K562 (cell line): ENCODE results near the gene GYS1. TPM values are rescaled to one million over a fixed set of nuclear protein-coding genes. Genes with fewer than 3 reads are reported as not detected.
"Not testable (repeated sequence)": the region's sequence is repeated elsewhere in the genome, so short reads cannot be mapped to it uniquely, and the experiment has no call there.

Experiments
- ATAC-seq: fragments of 200-7000 bp; cut with Tn5 transposase; 3 replicates; pipeline ENCODE4 v1.9.1; 2020; ENCODE audit warnings: moderate library complexity
- BruUV-seq: library from RNA; stranded (reverse); fragments of 400-500 nt; replicated peaks from 2 replicates; lab custom pipeline; 2021; lab: Mats Ljungman, UMichigan
- CTCF ChIA-PET: fragments of 300-600 bp; formaldehyde crosslinking; extraction: SDS; loops from one replicate; lab custom pipeline; 2021; ENCODE audit warnings: low intra/inter-chr PET ratio; lab: Yijun Ruan, JAX
- POLR2A ChIA-PET: fragments of 300-600, 350-650 bp; sonication (Branson Sonifier 250); formaldehyde crosslinking; extraction: SDS; loops from one replicate; lab custom pipeline; 2021; ENCODE audit warnings: antibody characterized with exemption, inconsistent platforms; lab: Yijun Ruan, JAX
- DNase-seq, 4 experiments: peaks; one replicate each; pipeline versions ENCODE4 v3.0.0 to v3.0.0-alpha.2; 2011 to 2018; ENCODE audit warnings: low spot score in 3 of 4, mixed read lengths in 3 of 4; ENCODE audit errors: extremely low read depth in 1 of 4
- FAIRE-seq: peaks from 2 replicates; lab custom pipeline; 2011; peaks lifted over from hg19 to GRCh38; lab: Jason Lieb, UNC
- H2AFZ ChIP-seq: 2 replicates; pipeline ENCODE4 v1.6.0; 2011; ENCODE audit warnings: low read depth, low read length, control low read depth, inconsistent platforms
- H3K27ac ChIP-seq: fragments of 200-600 bp; 3 replicates; pipeline ENCODE4 v1.8.0; 2011; ENCODE audit warnings: low read depth, mild to moderate bottlenecking, control low read depth, inconsistent platforms, low read length, moderate library complexity, mixed read lengths; ENCODE audit errors: extremely low read depth
- H3K27me3 ChIP-seq, 2 experiments: fragments of 300-600 bp in 1 of 2; 2 replicates in 1 of 2; 3 replicates in 1 of 2; pipeline versions ENCODE4 v1.6.0 to v1.8.0; 2011; ENCODE audit warnings: inconsistent platforms in 2 of 2, low read length in 2 of 2, mild to moderate bottlenecking in 1 of 2, mixed read lengths in 1 of 2, moderate library complexity in 1 of 2; ENCODE audit not compliant: control insufficient read depth in 2 of 2, insufficient read depth in 2 of 2
- H3K36me3 ChIP-seq: fragments of 300-600 bp; 3 replicates; pipeline ENCODE4 v1.8.0; 2011; ENCODE audit warnings: mild to moderate bottlenecking, low read length, inconsistent platforms; ENCODE audit not compliant: control insufficient read depth, insufficient read depth
- H3K4me1 ChIP-seq, 2 experiments: fragments of 200-600 bp in 1 of 2; replicated peaks in 1 of 2; 2 replicates in 1 of 2; 3 replicates in 1 of 2; pipeline versions ENCODE4 v1.5.1 to v1.8.0; 2011; ENCODE audit warnings: inconsistent platforms in 2 of 2, low read length in 2 of 2, mild to moderate bottlenecking in 1 of 2, mixed read lengths in 1 of 2, moderate library complexity in 1 of 2; ENCODE audit not compliant: control insufficient read depth in 2 of 2, insufficient read depth in 2 of 2
- H3K4me2 ChIP-seq: 2 replicates; pipeline ENCODE4 v1.6.1; 2011; ENCODE audit warnings: low read length, control low read depth, inconsistent platforms, mixed read lengths; ENCODE audit not compliant: insufficient read depth
- H3K4me3 ChIP-seq: fragments of 200-600 bp; sonication (generic), shearing (Covaris generic); 2 replicates; pipeline ENCODE4 v1.5.1; 2016; ENCODE audit warnings: control low read depth, inconsistent platforms
- H3K79me2 ChIP-seq: fragments of 200-600 bp; 3 replicates; pipeline ENCODE4 v1.8.0; 2011; ENCODE audit warnings: low read length, inconsistent platforms; ENCODE audit not compliant: control insufficient read depth, insufficient read depth
- H3K9ac ChIP-seq, 2 experiments: 2 replicates each; pipeline versions ENCODE4 v1.6.0 to v1.6.1; 2011; ENCODE audit warnings: low read depth in 2 of 2, low read length in 2 of 2, control low read depth in 1 of 2, inconsistent platforms in 1 of 2, mild to moderate bottlenecking in 1 of 2, mixed read lengths in 1 of 2; ENCODE audit not compliant: insufficient read depth in 1 of 2
- H3K9me1 ChIP-seq: one replicate; pipeline ENCODE4 v1.6.0; 2011; ENCODE audit warnings: inconsistent platforms, mild to moderate bottlenecking, low read length, moderate library complexity; ENCODE audit not compliant: control insufficient read depth, insufficient read depth
- H3K9me3 ChIP-seq: replicated peaks from 2 replicates; pipeline ENCODE4 v1.5.1; 2011; ENCODE audit warnings: low read depth, low read length, inconsistent platforms; ENCODE audit not compliant: control insufficient read depth, insufficient read depth
- H4K20me1 ChIP-seq: replicated peaks from 2 replicates; pipeline ENCODE4 v1.6.1; 2011; ENCODE audit warnings: low read length, inconsistent platforms, mixed read lengths; ENCODE audit not compliant: control insufficient read depth, insufficient read depth
- WGBS: fragments of 100-300 bp; shearing (Covaris generic); methylation state at CpG from one replicate; pipeline ENCODE4 v1.1.6; 2016; ENCODE audit warnings: low coverage, mixed read lengths; ENCODE audit not compliant: insufficient coverage; ENCODE audit errors: missing lambda C conversion rate; 5-methylcytosine and 5-hydroxymethylcytosine counted together
- in situ Hi-C: fragments of 300-500 bp; cut with MboI; formaldehyde crosslinking; loops from 4 replicates; pipeline ENCODE4 v1.15.0; 2018; ENCODE audit warnings: inconsistent platforms, mixed read lengths
- intact Hi-C: fragments of 100-400 bp; cut with micrococcal nuclease; formaldehyde crosslinking; loops from 2 replicates; pipeline ENCODE4 v1.14.2; 2022
- polyA plus RNA-seq, 8 experiments: library from polyadenylated mRNA; depleted of rRNA in 4 of 8; stranded (reverse) in 5 of 8; unstranded in 3 of 8; fragments of >200 nt; fragmentation: Nextera tagmentation in 2 of 8; fragmentation: Illumina TruSeq in 1 of 8; extraction: Ambion mirVana in 2 of 8; extraction: Trizol in 1 of 8; gene quantifications; 2 replicates each; pipeline versions ENCODE4 v1.2.1 to v1.2.3, GENCODE V29; 2011 to 2014; ENCODE audit warnings: inconsistent platforms in 1 of 8, missing spikeins in 1 of 8
- total RNA-seq, 7 experiments: library from RNA; depleted of rRNA in 6 of 7; stranded (reverse); fragments of >200 nt in 6 of 7; fragmentation: Illumina TruSeq in 2 of 7; extraction: Trizol in 2 of 7; gene quantifications; 2 replicates each; pipeline versions ENCODE4 v1.2.1 to v1.2.3, GENCODE V29; 2011 to 2021; ENCODE audit warnings: low replicate concordance in 1 of 7

The GYS1 gene
- total and polyA plus RNA-seq, 9 of the 15 experiments (the other 6 are each of a cell fraction or from before 2014, with no cell fraction given) = 1.9 to 31.1 (median 15.2) TPM

- intact Hi-C loops, H3K9ac ChIP-seq, POLR2A ChIA-PET, BruUV-seq, CTCF ChIA-PET, H3K9me3 ChIP-seq, H3K36me3 ChIP-seq, H3K27me3 ChIP-seq, H3K27ac ChIP-seq, H3K79me2 ChIP-seq, ATAC-seq, H3K4me3 ChIP-seq, H3K4me2 ChIP-seq, DNase-seq, FAIRE-seq, H4K20me1 ChIP-seq, H2AFZ ChIP-seq, H3K9me1 ChIP-seq, in situ Hi-C loops: not testable (repeated sequence)
- WGBS = 34% methylated on average over 7 of the region's 23 CpGs
- H3K4me1 ChIP-seq = peaks cover 6 to 11% of the 10 kb centered on the region in 2 experiments; a peak in 4 of 5 replicates
Observed at GRCh38 chr19:49025599-49025998, 32.5 kb upstream of the GYS1 start.

GRCh38 chr19:49025088-49025487 is 32.0 kb upstream of the GYS1 start:
- H3K4me3 ChIP-seq, H3K36me3 ChIP-seq, H3K9ac ChIP-seq, in situ Hi-C loops, H3K9me3 ChIP-seq, H4K20me1 ChIP-seq, H3K79me2 ChIP-seq, CTCF ChIA-PET, BruUV-seq, H3K4me2 ChIP-seq, DNase-seq, H3K9me1 ChIP-seq, FAIRE-seq, ATAC-seq, H3K27ac ChIP-seq, intact Hi-C loops, H3K27me3 ChIP-seq, POLR2A ChIA-PET, H2AFZ ChIP-seq: not testable (repeated sequence)
- WGBS = 0% methylated on average over 2 of the region's 6 CpGs
- H3K4me1 ChIP-seq = peaks cover 6 to 16% of the 10 kb centered on the region in 2 experiments; a peak in 4 of 5 replicates

- intact Hi-C loops = not testable (repeated sequence)
- 3% methylated on average over 9 of the region's 15 CpGs for WGBS
Observed at GRCh38 chr19:49024233-49024632, 31.1 kb upstream of the GYS1 start, which contains the start of gene CGB3. TSS of gene CGB3 (minus strand) at chr19:49024333. CDS start at chr19:49023971, 362 bp downstream.

More at GRCh38 chr19:49024233-49024632, 31.1 kb upstream of the GYS1 start, which contains the start of gene CGB3:
- H3K9ac ChIP-seq, in situ Hi-C loops, CTCF ChIA-PET, H3K79me2 ChIP-seq, FAIRE-seq, DNase-seq, H3K9me1 ChIP-seq, H4K20me1 ChIP-seq, BruUV-seq, H2AFZ ChIP-seq, H3K36me3 ChIP-seq, H3K27ac ChIP-seq, POLR2A ChIA-PET, H3K4me3 ChIP-seq, H3K9me3 ChIP-seq, ATAC-seq, H3K4me2 ChIP-seq, H3K27me3 ChIP-seq: not testable (repeated sequence)
- H3K4me1 ChIP-seq = peaks cover 6 to 19% of the 10 kb centered on the region in 2 experiments; a peak in 4 of 5 replicates
